ENCODE measurements around the gene ABCB11.
"Not testable (repeated sequence)": the region's sequence is repeated elsewhere in the genome, so short reads cannot be mapped to it uniquely, and the experiment has no call there.

The ABCB11 gene

GRCh38 chr2:168926621-168927386, 104.3 kb downstream of the ABCB11 start:
- DNase-seq: no peak

- no peak for DNase-seq
These were observed 110.5 kb downstream of the ABCB11 start for GRCh38 chr2:168920504-168921157.

- DNase-seq: no peak
These were observed 114.8 kb downstream of the ABCB11 start for GRCh38 chr2:168916331-168916675.

GRCh38 chr2:168915441-168916330, 115.4 kb downstream of the ABCB11 start:
- DNase-seq: no peak

- DNase-seq: no peak
These were observed 117.6 kb downstream of the ABCB11 start for GRCh38 chr2:168913495-168913894.

GRCh38 chr2:168912901-168913369, 118.2 kb downstream of the ABCB11 start:
- DNase-seq: no peak

GRCh38 chr2:168912466-168912865, 118.7 kb downstream of the ABCB11 start:
- DNase-seq: no peak

- DNase-seq: no peak
These were observed 120.8 kb downstream of the ABCB11 start for GRCh38 chr2:168910330-168910729.

GRCh38 chr2:168907940-168908662, 123.0 kb downstream of the ABCB11 start:
- DNase-seq: no peak

GRCh38 chr2:168904358-168904757, 126.8 kb downstream of the ABCB11 start:
- no peak for DNase-seq

GRCh38 chr2:168903888-168904287, 127.2 kb downstream of the ABCB11 start:
- no peak for DNase-seq

GRCh38 chr2:168901003-168901402, 130.1 kb downstream of the ABCB11 start, which contains the start of gene G6PC2:
Gene G6PC2, plus strand, starts transcription at chr2:168901291. Its CDS starts 41 bp downstream, at chr2:168901332.
- no peak for DNase-seq

GRCh38 chr2:168897449-168897848, 133.7 kb downstream of the ABCB11 start:
- no peak for DNase-seq

GRCh38 chr2:168896783-168897182, 134.3 kb downstream of the ABCB11 start:
- no peak for DNase-seq

- DNase-seq: no peak
These were observed 135.4 kb downstream of the ABCB11 start for GRCh38 chr2:168895771-168896170.

GRCh38 chr2:168894720-168895119, 136.4 kb downstream of the ABCB11 start:
- no peak for DNase-seq

- no peak for DNase-seq
These were observed 137.0 kb downstream of the ABCB11 start for GRCh38 chr2:168894101-168894500.

GRCh38 chr2:168892327-168892726, 138.8 kb downstream of the ABCB11 start:
- DNase-seq: no peak

- DNase-seq: peak; percentile 83
These were observed 140.9 kb downstream of the ABCB11 start, which contains the start of gene SPC25 for GRCh38 chr2:168890006-168890782. Gene SPC25, minus strand, starts transcription at chr2:168890430. Its CDS starts 911 bp downstream, at chr2:168889519.

GRCh38 chr2:168889635-168890005, 141.5 kb downstream of the ABCB11 start:
- DNase-seq: no peak

GRCh38 chr2:168884975-168885374, 146.1 kb downstream of the ABCB11 start:
- no peak for DNase-seq

GRCh38 chr2:168882163-168882562, 149.0 kb downstream of the ABCB11 start:
- DNase-seq: not testable (repeated sequence)

Measured in effector CD4-positive, alpha-beta T cell (primary cell).